HepG2 (cell line): ENCODE results near the gene HOXA9. TPM values are rescaled to one million over a fixed set of nuclear protein-coding genes. Genes with fewer than 3 reads are reported as not detected.

Source experiments
- ATAC-seq: fragments of 200-7000 bp; cut with Tn5 transposase; 3 replicates; pipeline ENCODE4 v1.9.1; 2020; ENCODE audit warnings: mild to moderate bottlenecking, moderate library complexity
- BruUV-seq: library from RNA; stranded (reverse); fragments of 400-500 nt; replicated peaks from 2 replicates; lab custom pipeline; 2021; lab: Mats Ljungman, UMichigan
- CTCF ChIA-PET: fragments of 300-600 bp; formaldehyde crosslinking; extraction: SDS; loops from one replicate; lab custom pipeline; 2021; ENCODE audit warnings: low total read pairs, inconsistent platforms, low intra/inter-chr PET ratio; lab: Yijun Ruan, JAX
- POLR2A ChIA-PET: fragments of 350-600 bp; sonication (Branson Sonifier 250); formaldehyde crosslinking; loops from one replicate; lab custom pipeline; 2020; ENCODE audit warnings: antibody characterized with exemption, inconsistent platforms; lab: Yijun Ruan, JAX
- DNase-seq: peaks from one replicate; pipeline ENCODE4 v3.0.0-alpha.2; 2015; ENCODE audit warnings: low spot score
- FAIRE-seq: peaks from 3 replicates; lab custom pipeline; 2011; peaks lifted over from hg19 to GRCh38; lab: Jason Lieb, UNC
- H2AFZ ChIP-seq: one replicate; pipeline ENCODE4 v1.6.1; 2011; ENCODE audit warnings: low read length, inconsistent platforms
- H3K27ac ChIP-seq: fragments of 300-600 bp; 3 replicates; pipeline ENCODE4 v1.8.0; 2011; ENCODE audit warnings: mixed run types, mild to moderate bottlenecking, mixed read lengths, low read length, inconsistent platforms; ENCODE audit not compliant: insufficient read depth; ENCODE audit errors: extremely low read length
- H3K27me3 ChIP-seq, 2 experiments: fragments of 200-600 bp in 1 of 2; 2 replicates in 1 of 2; 3 replicates in 1 of 2; pipeline versions ENCODE4 v1.6.0 to v1.8.0; 2011; ENCODE audit warnings: low read length in 2 of 2, mild to moderate bottlenecking in 2 of 2, moderate library complexity in 2 of 2, inconsistent platforms in 1 of 2; ENCODE audit not compliant: insufficient read depth in 2 of 2, control insufficient read depth in 1 of 2
- H3K36me3 ChIP-seq, 2 experiments: fragments of 200-600 bp in 1 of 2; replicated peaks in 1 of 2; 2 replicates in 1 of 2; 3 replicates in 1 of 2; pipeline versions ENCODE4 v1.5.1 to v1.8.0; 2011; ENCODE audit warnings: low read length in 2 of 2, inconsistent platforms in 1 of 2; ENCODE audit not compliant: insufficient read depth in 2 of 2, control insufficient read depth in 1 of 2
- H3K4me1 ChIP-seq: 2 replicates; pipeline ENCODE4 v1.5.1; 2012; ENCODE audit warnings: low read length, inconsistent platforms; ENCODE audit not compliant: insufficient read depth
- H3K4me2 ChIP-seq: 2 replicates; pipeline ENCODE4 v1.6.0; 2011; ENCODE audit warnings: low read depth, low read length, inconsistent platforms
- H3K4me3 ChIP-seq, 3 experiments: fragments of 200-600 bp in 1 of 3; sonication (generic), shearing (Covaris generic) in 1 of 3; replicated peaks in 1 of 3; 2 replicates each; pipeline ENCODE4 v1.5.1; 2011 to 2016; ENCODE audit warnings: low read length in 3 of 3, inconsistent platforms in 2 of 3, low read depth in 2 of 3, mild to moderate bottlenecking in 2 of 3, control low read depth in 1 of 3, mixed read lengths in 1 of 3; ENCODE audit not compliant: insufficient read depth in 1 of 3
- H3K79me2 ChIP-seq: one replicate; pipeline ENCODE4 v1.6.1; 2011; ENCODE audit warnings: low read length, inconsistent platforms; ENCODE audit not compliant: insufficient read depth
- H3K9ac ChIP-seq: 2 replicates; pipeline ENCODE4 v1.6.0; 2011; ENCODE audit warnings: mild to moderate bottlenecking, low read depth, low read length, inconsistent platforms; ENCODE audit not compliant: insufficient read depth
- H3K9me3 ChIP-seq: 2 replicates; pipeline ENCODE4 v1.5.1; 2012; ENCODE audit warnings: mild to moderate bottlenecking, low read length
- H4K20me1 ChIP-seq: 2 replicates; pipeline ENCODE4 v1.6.0; 2011; ENCODE audit warnings: inconsistent platforms, mild to moderate bottlenecking, low read length, moderate library complexity; ENCODE audit not compliant: insufficient read depth
- E2F2 ChIP-seq: sonication (generic); formaldehyde crosslinking; IDR thresholded peaks from 2 replicates; pipeline ENCODE4 v1.4.0; 2020; ENCODE audit warnings: missing genetic modification reagents, borderline replicate concordance
- FOXP4 ChIP-seq: sonication (generic); formaldehyde crosslinking; IDR thresholded peaks from 2 replicates; pipeline ENCODE4 v1.4.0; 2020; ENCODE audit warnings: missing genetic modification reagents
- POLR2G ChIP-seq: fragments of 200-400 bp; formaldehyde crosslinking; IDR thresholded peaks from 2 replicates; pipeline ENCODE4 v1.6.1; 2018; ENCODE audit warnings: mild to moderate bottlenecking, low read depth, low read length, moderate library complexity
- TCF7L2 ChIP-seq: IDR thresholded peaks from 2 replicates; pipeline ENCODE4 v1.6.1; 2011; ENCODE audit warnings: mild to moderate bottlenecking, low read depth, low read length, moderate library complexity
- ZNF143 ChIP-seq: sonication (generic); formaldehyde crosslinking; IDR thresholded peaks from 2 replicates; pipeline ENCODE4 v1.4.0; 2020; ENCODE audit warnings: missing genetic modification reagents
- ZNF225 ChIP-seq: sonication (generic); formaldehyde crosslinking; IDR thresholded peaks from 2 replicates; pipeline ENCODE4 v1.4.0; 2020; ENCODE audit warnings: mild to moderate bottlenecking, missing genetic modification reagents
- ZNF264 ChIP-seq: sonication (generic); formaldehyde crosslinking; IDR thresholded peaks from 2 replicates; pipeline ENCODE4 v1.4.0; 2020; ENCODE audit warnings: missing genetic modification reagents
- ZNF281 ChIP-seq: sonication (generic); formaldehyde crosslinking; IDR thresholded peaks from 2 replicates; pipeline ENCODE4 v1.4.0; 2020; ENCODE audit warnings: missing genetic modification reagents, borderline replicate concordance
- ZNF670 ChIP-seq: sonication (generic); formaldehyde crosslinking; IDR thresholded peaks from 2 replicates; pipeline ENCODE4 v1.8.0; 2022; ENCODE audit warnings: mild to moderate bottlenecking, missing genetic modification reagents, borderline replicate concordance
- WGBS: methylation state at CpG from one replicate; pipeline ENCODE4 v1.1.6; 2017; ENCODE audit warnings: low lambda C conversion rate; 5-methylcytosine and 5-hydroxymethylcytosine counted together
- in situ Hi-C: cut with HindIII; loops from 2 replicates; pipeline ENCODE4 v1.10.0; 2017; ENCODE audit warnings: low pct_unique_long_range_greater_than_20kb; ENCODE audit not compliant: extremely low pct_ligation_motif_present
- intact Hi-C: fragments of 100-400 bp; cut with micrococcal nuclease; formaldehyde crosslinking; loops from one replicate; pipeline ENCODE4 v1.10.0; 2022; ENCODE audit not compliant: unreplicated experiment
- polyA plus RNA-seq, 8 experiments: library from polyadenylated mRNA; depleted of rRNA in 3 of 8; stranded (reverse) in 7 of 8; unstranded in 1 of 8; fragments of >200 nt; fragmentation: Illumina TruSeq in 4 of 8; extraction: Trizol in 4 of 8; gene quantifications; 2 replicates each; pipeline versions ENCODE4 v1.2.1 to v1.2.3, GENCODE V29; 2011 to 2016; ENCODE audit warnings: low read depth in 4 of 8, missing spikeins in 1 of 8, mixed read lengths in 1 of 8; ENCODE audit not compliant: insufficient read depth in 1 of 8
- total RNA-seq, 5 experiments: library from RNA; depleted of rRNA; stranded (reverse); fragments of >200 nt; fragmentation: Illumina TruSeq; extraction: Trizol; gene quantifications; 2 replicates each; pipeline ENCODE4 v1.2.3, GENCODE V29; 2016; ENCODE audit warnings: low read depth in 1 of 5
- TF ChIP-seq, protein P1 (sequence below): sonication (generic); formaldehyde crosslinking; IDR thresholded peaks from 2 replicates; pipeline ENCODE4 v1.4.0; 2020; ENCODE audit warnings: mild to moderate bottlenecking, missing genetic modification reagents, borderline replicate concordance

The HOXA9 gene
- total and polyA plus RNA-seq, 2 of the 13 experiments (the other 11 are each of a cell fraction or from before 2014, with no cell fraction given) = not detected

DNA sequence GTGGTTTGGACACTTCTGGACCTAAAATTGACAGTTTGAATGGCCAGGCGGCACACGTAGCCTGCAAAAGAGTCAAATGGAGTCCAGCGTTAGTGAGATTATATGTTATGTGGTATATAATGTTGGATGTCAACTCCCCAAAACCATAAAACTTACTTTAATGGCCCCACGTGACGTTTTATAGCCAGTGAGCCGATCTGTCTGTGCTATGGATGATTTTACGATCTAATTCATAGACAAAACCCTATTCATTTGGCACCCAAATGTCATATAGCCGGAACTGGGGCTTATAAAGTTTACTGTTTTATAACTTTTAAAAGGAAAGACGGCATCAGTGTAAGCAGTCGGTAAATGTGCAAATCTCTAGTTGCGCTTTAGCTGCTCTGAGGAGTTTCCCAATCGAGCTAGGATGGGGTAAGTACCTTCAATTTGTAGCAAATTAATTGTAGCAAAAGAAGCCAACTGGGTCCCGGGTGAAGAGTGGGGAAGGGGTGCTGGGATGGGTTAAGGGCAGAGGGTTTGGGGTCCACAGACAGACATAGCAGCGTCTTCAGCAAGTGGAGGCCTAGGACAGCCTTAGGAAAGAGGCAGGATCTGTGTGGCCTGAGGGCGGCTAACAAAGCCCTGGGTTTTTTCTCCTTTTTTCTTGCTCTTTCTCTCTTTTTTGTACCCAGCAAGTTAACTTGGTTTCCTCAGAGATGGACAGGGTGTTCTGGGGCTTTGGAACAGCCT, 25.0 kb downstream of the HOXA9 start:
- no peak for FAIRE-seq
- no peaks in the 10 kb centered on the region for H3K79me2 ChIP-seq
- ChIA-PET POLR2A (interaction anchor here (2.7 kb wide), 1 partner anchor 18 kb away, joined by 13 read pairs; no protein-coding TSS in a partner anchor), CTCF (no interaction called here)
- no peaks in the 10 kb centered on the region for H4K20me1 ChIP-seq
- TF ChIP-seq POLR2G = no peak
- TF ChIP-seq ZNF264 = no peak
- TF ChIP-seq TCF7L2 = no peak
- TF ChIP-seq FOXP4 (CRISPR knock-in tag) = no peak
- TF ChIP-seq, protein P1, sequence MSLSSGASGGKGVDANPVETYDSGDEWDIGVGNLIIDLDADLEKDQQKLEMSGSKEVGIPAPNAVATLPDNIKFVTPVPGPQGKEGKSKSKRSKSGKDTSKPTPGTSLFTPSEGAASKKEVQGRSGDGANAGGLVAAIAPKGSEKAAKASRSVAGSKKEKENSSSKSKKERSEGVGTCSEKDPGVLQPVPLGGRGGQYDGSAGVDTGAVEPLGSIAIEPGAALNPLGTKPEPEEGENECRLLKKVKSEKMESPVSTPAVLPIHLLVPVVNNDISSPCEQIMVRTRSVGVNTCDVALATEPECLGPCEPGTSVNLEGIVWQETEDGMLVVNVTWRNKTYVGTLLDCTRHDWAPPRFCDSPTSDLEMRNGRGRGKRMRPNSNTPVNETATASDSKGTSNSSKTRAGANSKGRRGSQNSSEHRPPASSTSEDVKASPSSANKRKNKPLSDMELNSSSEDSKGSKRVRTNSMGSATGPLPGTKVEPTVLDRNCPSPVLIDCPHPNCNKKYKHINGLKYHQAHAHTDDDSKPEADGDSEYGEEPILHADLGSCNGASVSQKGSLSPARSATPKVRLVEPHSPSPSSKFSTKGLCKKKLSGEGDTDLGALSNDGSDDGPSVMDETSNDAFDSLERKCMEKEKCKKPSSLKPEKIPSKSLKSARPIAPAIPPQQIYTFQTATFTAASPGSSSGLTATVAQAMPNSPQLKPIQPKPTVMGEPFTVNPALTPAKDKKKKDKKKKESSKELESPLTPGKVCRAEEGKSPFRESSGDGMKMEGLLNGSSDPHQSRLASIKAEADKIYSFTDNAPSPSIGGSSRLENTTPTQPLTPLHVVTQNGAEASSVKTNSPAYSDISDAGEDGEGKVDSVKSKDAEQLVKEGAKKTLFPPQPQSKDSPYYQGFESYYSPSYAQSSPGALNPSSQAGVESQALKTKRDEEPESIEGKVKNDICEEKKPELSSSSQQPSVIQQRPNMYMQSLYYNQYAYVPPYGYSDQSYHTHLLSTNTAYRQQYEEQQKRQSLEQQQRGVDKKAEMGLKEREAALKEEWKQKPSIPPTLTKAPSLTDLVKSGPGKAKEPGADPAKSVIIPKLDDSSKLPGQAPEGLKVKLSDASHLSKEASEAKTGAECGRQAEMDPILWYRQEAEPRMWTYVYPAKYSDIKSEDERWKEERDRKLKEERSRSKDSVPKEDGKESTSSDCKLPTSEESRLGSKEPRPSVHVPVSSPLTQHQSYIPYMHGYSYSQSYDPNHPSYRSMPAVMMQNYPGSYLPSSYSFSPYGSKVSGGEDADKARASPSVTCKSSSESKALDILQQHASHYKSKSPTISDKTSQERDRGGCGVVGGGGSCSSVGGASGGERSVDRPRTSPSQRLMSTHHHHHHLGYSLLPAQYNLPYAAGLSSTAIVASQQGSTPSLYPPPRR = no peak
- TF ChIP-seq ZNF143 = no peak
- no peak for TF ChIP-seq ZNF670
- TF ChIP-seq ZNF225 (CRISPR knock-in tag) = no peak
- no peak for TF ChIP-seq E2F2 (CRISPR knock-in tag)
- no peak for TF ChIP-seq ZNF281 (CRISPR knock-in tag)
- in situ Hi-C loops = no loop called here
- peaks cover 27% of the 10 kb centered on the region for H3K4me1 ChIP-seq
- no peak overlapping the region for H3K27ac ChIP-seq
- H3K9ac ChIP-seq = no peak overlapping the region
- no peaks in the 10 kb centered on the region; a peak in 2 of 5 replicates for H3K36me3 ChIP-seq
- BruUV-seq = no TSS peak
- H3K9me3 ChIP-seq = no peaks in the 10 kb centered on the region
- no peak overlapping the region for H3K4me3 ChIP-seq
- intact Hi-C loops = loop anchor here (5.0 kb wide), 1 partner anchor 763 kb away; no protein-coding TSS in a partner anchor
- H3K27me3 ChIP-seq = no peaks in the 10 kb centered on the region
- 96% methylated on average over 15 of the region's 15 CpGs for WGBS
- H2AFZ ChIP-seq = no peak overlapping the region
- no peak overlapping the region for H3K4me2 ChIP-seq
- DNase-seq = no peak
- ATAC-seq = no peak
